Measurements from ENCODE around the gene ANKRD23.

The ANKRD23 gene

GRCh38 chr2:96872591-96873349, 28.9 kb upstream of the ANKRD23 start:
- Histone ChIP-seq H3K36me3 (ENCODE audit: low read depth) (no peaks in the 10 kb centered on the region), H3K27me3 (ENCODE audit: insufficient read depth, poor library complexity, severe bottlenecking) (no peaks in the 10 kb centered on the region), H3K9me3 (ENCODE audit: severe bottlenecking) (no peaks in the 10 kb centered on the region), H3K27ac (ENCODE audit: poor library complexity, severe bottlenecking) (no peak overlapping the region), H3K4me1 (ENCODE audit: insufficient read depth, poor library complexity, severe bottlenecking) (peaks cover 18% of the 10 kb centered on the region), H3K4me3 (ENCODE audit: severe bottlenecking) (no peak overlapping the region)
- DNase-seq (ENCODE audit: low spot score), result no peak
- no peak for ATAC-seq (ENCODE audit: low read depth)
- no peak for TF ChIP-seq CTCF (IDR thresholded peaks at IDR 0.05; ENCODE audit: poor library complexity, severe bottlenecking)

GRCh38 chr2:96870626-96871255, 26.9 kb upstream of the ANKRD23 start:
- no peak for TF ChIP-seq CTCF (IDR thresholded peaks at IDR 0.05; ENCODE audit: poor library complexity, severe bottlenecking)
- Histone ChIP-seq H3K27me3 (ENCODE audit: insufficient read depth, poor library complexity, severe bottlenecking) (no peaks in the 10 kb centered on the region), H3K27ac (ENCODE audit: poor library complexity, severe bottlenecking) (no peak overlapping the region), H3K36me3 (ENCODE audit: low read depth) (peaks cover 20% of the 10 kb centered on the region), H3K9me3 (ENCODE audit: severe bottlenecking) (no peaks in the 10 kb centered on the region), H3K4me3 (ENCODE audit: severe bottlenecking) (peak overlapping the region; percentile 90), H3K4me1 (ENCODE audit: insufficient read depth, poor library complexity, severe bottlenecking) (peaks cover 18% of the 10 kb centered on the region)
- DNase-seq (ENCODE audit: low spot score), result no peak
- ATAC-seq (ENCODE audit: low read depth), result no peak

- TF ChIP-seq CTCF (IDR thresholded peaks at IDR 0.05; ENCODE audit: poor library complexity, severe bottlenecking), result no peak
- ATAC-seq (ENCODE audit: low read depth) (peak; percentile 8), DNase-seq (ENCODE audit: low spot score) (no peak)
These were observed 26.2 kb upstream of the ANKRD23 start, which contains the start of gene SEMA4C for GRCh38 chr2:96869822-96870625. Gene SEMA4C (minus strand): TSS chr2:96870080. CDS start chr2:96867886, 2,194 bp downstream.

GRCh38 chr2:96869281-96869821, 25.5 kb upstream of the ANKRD23 start:
- no peaks in the 10 kb centered on the region for H3K9me3 ChIP-seq (ENCODE audit: severe bottlenecking)
- DNase-seq (ENCODE audit: low spot score), result no peak
- H3K4me1 ChIP-seq (ENCODE audit: insufficient read depth, poor library complexity, severe bottlenecking), result peaks cover 18% of the 10 kb centered on the region
- H3K27ac ChIP-seq (ENCODE audit: poor library complexity, severe bottlenecking), result peak overlapping the region; percentile 78
- H3K36me3 ChIP-seq (ENCODE audit: low read depth), result peaks cover 33% of the 10 kb centered on the region
- no peaks in the 10 kb centered on the region for H3K27me3 ChIP-seq (ENCODE audit: insufficient read depth, poor library complexity, severe bottlenecking)
- peak overlapping the region; percentile 90 for H3K4me3 ChIP-seq (ENCODE audit: severe bottlenecking)
- ATAC-seq (ENCODE audit: low read depth), result peak; percentile 28
- TF ChIP-seq CTCF (IDR thresholded peaks at IDR 0.05; ENCODE audit: poor library complexity, severe bottlenecking), result peak; percentile 54

More at GRCh38 chr2:96869822-96870625, 26.2 kb upstream of the ANKRD23 start, which contains the start of gene SEMA4C:
- H3K27ac ChIP-seq (ENCODE audit: poor library complexity, severe bottlenecking), result peak within 1 kb of the TSS; percentile 78
- peaks cover 27% of the 10 kb centered on the region for H3K36me3 ChIP-seq (ENCODE audit: low read depth)
- H3K9me3 ChIP-seq (ENCODE audit: severe bottlenecking), result no peaks in the 10 kb centered on the region
- no peaks in the 10 kb centered on the region for H3K27me3 ChIP-seq (ENCODE audit: insufficient read depth, poor library complexity, severe bottlenecking)
- H3K4me1 ChIP-seq (ENCODE audit: insufficient read depth, poor library complexity, severe bottlenecking), result peaks cover 18% of the 10 kb centered on the region
- H3K4me3 ChIP-seq (ENCODE audit: severe bottlenecking), result peak within 1 kb of the TSS; percentile 90

Measured in RWPE2 (cell line).